Left lung (tissue), 10 donors: ENCODE results near the gene SELENOS. TPM values are rescaled to one million over a fixed set of nuclear protein-coding genes. Genes with fewer than 3 reads are reported as not detected.

Experiments used
- ATAC-seq: fragments of 200-7000 bp; cut with Tn5 transposase; one replicate; pipeline ENCODE4 v1.9.1; 2020; ENCODE audit warnings: moderate library complexity
- DNase-seq, 4 donors: peaks; one replicate each; pipeline ENCODE4 v3.0.0-alpha.2; 2013 to 2020
- H3K27ac ChIP-seq, 2 donors: fragments of 200-600 bp; sonication (generic) in 1 of 2; one replicate each; pipeline versions ENCODE4 v1.5.0 to v1.8.0; 2020 to 2021
- H3K27me3 ChIP-seq, 2 donors: fragments of 200-600 bp; sonication (generic) in 1 of 2; one replicate each; pipeline versions ENCODE4 v1.5.0 to v1.8.0; 2020 to 2021
- H3K36me3 ChIP-seq, 2 donors: fragments of 200-600 bp; sonication (generic) in 1 of 2; one replicate each; pipeline versions ENCODE4 v1.5.0 to v1.8.0; 2020 to 2021
- H3K4me1 ChIP-seq, 2 donors: fragments of 200-600 bp; one replicate each; pipeline ENCODE4 v1.8.0; 2021
- H3K4me3 ChIP-seq, 2 donors: fragments of 200-600 bp; sonication (generic) in 1 of 2; one replicate each; pipeline versions ENCODE4 v1.5.0 to v1.8.0; 2020 to 2021; ENCODE audit warnings: mild to moderate bottlenecking in 1 of 2
- H3K9me3 ChIP-seq, 2 donors: fragments of 200-600 bp; sonication (generic) in 1 of 2; one replicate each; pipeline versions ENCODE4 v1.5.0 to v1.8.0; 2020 to 2021
- intact Hi-C, 2 donors: fragments of 100-400 bp; cut with DNase I; formaldehyde crosslinking; loops; one replicate each; pipeline versions ENCODE4 v1.11.2 to v1.14.2; 2022
- polyA plus RNA-seq, 6 donors: library from polyadenylated mRNA; unstranded; fragments of 120-200 nt; gene quantifications; one replicate each; pipeline ENCODE4 v1.2.1, GENCODE V29; 2013; ENCODE audit not compliant: insufficient read length in 6 of 6
- total RNA-seq, 2 donors: library from RNA; stranded (reverse); fragmentation: NEBNext Ultra II Directional; extraction: Animal tissue kit (Norgen Biotek cat#: 25700); gene quantifications; one replicate each; pipeline ENCODE4 v1.2.1, GENCODE V29; 2021
- TF ChIP-seq, protein P1 (sequence below), 2 donors: fragments of 200-600 bp; sonication (generic) in 1 of 2; IDR thresholded peaks; one replicate each; pipeline versions ENCODE4 v1.5.0 to v1.8.0; 2021; ENCODE audit warnings: antibody characterized with exemption in 2 of 2
- donor health status: DM: no; HTN: yes; CAD: no.
- donor health status: DM: no; HTN: no; CAD: no.

SELENOS gene
- total and polyA plus RNA-seq, 8 donors: 43.7 to 78.7 (median 49.0) TPM

- DNase-seq: no peak
- TF ChIP-seq, protein P1, sequence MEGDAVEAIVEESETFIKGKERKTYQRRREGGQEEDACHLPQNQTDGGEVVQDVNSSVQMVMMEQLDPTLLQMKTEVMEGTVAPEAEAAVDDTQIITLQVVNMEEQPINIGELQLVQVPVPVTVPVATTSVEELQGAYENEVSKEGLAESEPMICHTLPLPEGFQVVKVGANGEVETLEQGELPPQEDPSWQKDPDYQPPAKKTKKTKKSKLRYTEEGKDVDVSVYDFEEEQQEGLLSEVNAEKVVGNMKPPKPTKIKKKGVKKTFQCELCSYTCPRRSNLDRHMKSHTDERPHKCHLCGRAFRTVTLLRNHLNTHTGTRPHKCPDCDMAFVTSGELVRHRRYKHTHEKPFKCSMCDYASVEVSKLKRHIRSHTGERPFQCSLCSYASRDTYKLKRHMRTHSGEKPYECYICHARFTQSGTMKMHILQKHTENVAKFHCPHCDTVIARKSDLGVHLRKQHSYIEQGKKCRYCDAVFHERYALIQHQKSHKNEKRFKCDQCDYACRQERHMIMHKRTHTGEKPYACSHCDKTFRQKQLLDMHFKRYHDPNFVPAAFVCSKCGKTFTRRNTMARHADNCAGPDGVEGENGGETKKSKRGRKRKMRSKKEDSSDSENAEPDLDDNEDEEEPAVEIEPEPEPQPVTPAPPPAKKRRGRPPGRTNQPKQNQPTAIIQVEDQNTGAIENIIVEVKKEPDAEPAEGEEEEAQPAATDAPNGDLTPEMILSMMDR (IDR thresholded peaks at IDR 0.05): no peak
- Histone ChIP-seq H3K36me3 (peaks cover 6 to 71% of the 10 kb centered on the region in 2 donors), H3K27ac (no peak overlapping the region), H3K4me1 (peaks cover 0 to 21% of the 10 kb centered on the region in 2 donors), H3K4me3 (no peak overlapping the region), H3K27me3 (no peaks in the 10 kb centered on the region), H3K9me3 (no peaks in the 10 kb centered on the region)
- no peak for ATAC-seq
- intact Hi-C loops: no loop called here
Observed at GRCh38 chr15:101272584-101272983, 4.7 kb downstream of the SELENOS start.

DNA sequence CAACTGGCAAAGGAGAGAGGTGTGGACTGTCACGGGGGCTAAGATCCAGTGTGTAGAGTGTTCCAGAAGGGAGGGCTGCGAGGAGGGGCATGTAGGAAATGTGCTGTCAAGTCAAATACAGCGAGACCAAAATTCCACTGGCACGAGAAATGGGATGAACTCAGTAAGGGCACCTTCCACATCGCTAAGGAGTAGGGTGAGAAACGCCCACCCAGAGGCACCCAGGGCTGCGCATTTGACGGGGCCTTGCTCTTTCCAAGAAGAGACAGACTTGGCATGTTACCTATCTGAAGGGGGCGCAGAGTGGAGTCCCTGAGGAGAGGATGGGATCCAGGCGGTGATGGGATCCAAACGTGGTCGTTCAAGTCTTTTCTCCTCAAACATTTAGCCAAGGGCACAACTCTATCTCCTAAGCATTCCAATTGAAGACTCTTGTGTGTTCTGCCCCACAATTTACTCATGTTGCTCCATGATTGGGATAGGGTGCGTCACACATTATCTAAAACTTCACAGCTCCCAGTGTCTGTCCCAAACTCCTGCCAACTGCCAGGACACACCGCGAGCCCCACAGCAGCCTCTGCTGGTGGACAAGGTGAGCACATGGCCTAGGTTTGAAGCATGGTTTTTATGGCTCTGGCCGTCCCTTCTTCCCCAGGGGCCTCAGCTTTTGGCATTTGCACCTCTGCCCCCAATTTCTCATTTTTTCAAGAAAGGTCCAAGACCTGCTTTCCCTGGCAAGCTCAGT, 7.6 kb downstream of the SELENOS start:
- H3K4me3 ChIP-seq: no peak overlapping the region

GRCh38 chr15:101267320-101268104, 9.8 kb downstream of the SELENOS start:
- no peak overlapping the region for H3K4me3 ChIP-seq
- peak overlapping the region; percentile 48 to 57 for H3K27ac ChIP-seq
- ATAC-seq (peak; percentile 63), DNase-seq (no peak)
- intact Hi-C loops: no loop called here
- H3K36me3 ChIP-seq: peaks cover 0 to 40% of the 10 kb centered on the region in 2 donors
- TF ChIP-seq, protein P1 (IDR thresholded peaks at IDR 0.05): no peak
- H3K4me1 ChIP-seq: peaks cover 0 to 15% of the 10 kb centered on the region in 2 donors
- no peaks in the 10 kb centered on the region for H3K9me3 ChIP-seq
- H3K27me3 ChIP-seq: no peaks in the 10 kb centered on the region

More for the DNA sequence above, 7.6 kb downstream of the SELENOS start:
- TF ChIP-seq, protein P1 (IDR thresholded peaks at IDR 0.05): no peak
- intact Hi-C loops: no loop called here
- DNase-seq (no peak), ATAC-seq (peak; percentile 11)
- H3K27ac ChIP-seq: no peak overlapping the region
- H3K36me3 ChIP-seq: peaks cover 6 to 62% of the 10 kb centered on the region in 2 donors
- H3K9me3 ChIP-seq: no peaks in the 10 kb centered on the region
- H3K27me3 ChIP-seq: no peaks in the 10 kb centered on the region
- H3K4me1 ChIP-seq: peaks cover 0 to 10% of the 10 kb centered on the region in 2 donors

DNA sequence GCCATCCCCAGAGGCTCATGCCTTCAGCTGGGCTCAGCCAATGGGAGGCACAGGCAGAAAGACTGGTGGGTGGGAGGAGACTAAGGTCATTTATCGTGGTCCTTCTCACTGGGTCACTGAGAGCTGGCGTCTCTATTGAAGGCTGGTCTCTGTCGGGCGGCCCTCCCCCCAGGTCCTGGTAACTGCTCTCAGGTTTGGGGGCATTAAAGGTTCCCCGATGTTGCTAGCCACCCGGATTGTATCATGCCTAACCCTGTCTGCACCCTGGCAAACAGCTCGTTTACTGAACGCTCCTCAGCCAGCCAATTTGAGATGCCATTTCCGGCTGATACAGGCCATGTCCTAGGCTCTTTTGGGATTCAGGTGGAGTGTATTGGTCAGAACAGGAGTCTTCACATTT, 10.5 kb downstream of the SELENOS start:
- Histone ChIP-seq H3K4me3 (no peak overlapping the region), H3K9me3 (no peaks in the 10 kb centered on the region), H3K4me1 (peaks cover 0 to 15% of the 10 kb centered on the region in 2 donors), H3K27me3 (no peaks in the 10 kb centered on the region), H3K36me3 (peaks cover 0 to 33% of the 10 kb centered on the region in 2 donors), H3K27ac (peak overlapping the region; percentile 48 to 57)
- DNase-seq: no peak
- no peak for ATAC-seq
- intact Hi-C loops: no loop called here
- TF ChIP-seq, protein P1 (IDR thresholded peaks at IDR 0.05): no peak

- TF ChIP-seq, protein P1 (IDR thresholded peaks at IDR 0.05): no peak
- ATAC-seq (no peak), DNase-seq (no peak)
- intact Hi-C loops: no loop called here
- peak overlapping the region in 1 of 2 donors; percentile 57 for H3K27ac ChIP-seq
- H3K4me3 ChIP-seq: no peak overlapping the region
- H3K36me3 ChIP-seq: peaks cover 0 to 25% of the 10 kb centered on the region in 2 donors
- H3K27me3 ChIP-seq: no peaks in the 10 kb centered on the region
- peaks cover 0 to 15% of the 10 kb centered on the region in 2 donors for H3K4me1 ChIP-seq
- no peaks in the 10 kb centered on the region for H3K9me3 ChIP-seq
Observed at GRCh38 chr15:101266034-101266433, 11.3 kb downstream of the SELENOS start.
